ENCODE measurements around the gene COL28A1.

- TF ChIP-seq POLR2A (IDR thresholded peaks at IDR 0.05; ENCODE audit: low read depth, low read length) (no peak), POLR2AphosphoS5 (IDR thresholded peaks at IDR 0.05; ENCODE audit: low read depth, low read length) (no peak), SPI1 (IDR thresholded peaks at IDR 0.05; ENCODE audit: low read depth, low read length) (no peak), TAF1 (IDR thresholded peaks at IDR 0.05; ENCODE audit: low read depth, low read length) (no peak)
These were observed 91.8 kb downstream of the COL28A1 start for GRCh38 chr7:7443806-7444350.

All from GM12891 (cell line).